ENCODE results near the gene SATB2.

Gene SATB2

GRCh38 chr2:199452260-199452990, 5.3 kb downstream of the SATB2 start:
- Histone ChIP-seq H3K9me3 (ENCODE audit: control insufficient read depth, insufficient read depth, low read depth, low read length) (no peaks in the 10 kb centered on the region), H3K36me3 (ENCODE audit: control insufficient read depth in 2 of 2, insufficient read depth in 1 of 2, low read length in 2 of 2) (no peaks in the 10 kb centered on the region; a peak in 1 of 3 replicates), H3K27ac (ENCODE audit: extremely low read depth, low read depth, low read length) (peak overlapping the region; percentile 62; the same call in 1 of the 2 replicates), H3K4me3 (ENCODE audit: low read depth, low read length) (peak overlapping the region; percentile 8; the same call in 1 of the 2 replicates), H3K4me1 (ENCODE audit: control insufficient read depth, insufficient read depth, low read length) (peaks cover 17% of the 10 kb centered on the region)
- POLR2A ChIA-PET: interaction anchor here (1.2 kb wide), 1 partner anchor 10 kb away, joined by 5 read pairs; no protein-coding TSS in a partner anchor
- CTCF ChIA-PET: interaction anchor here (2.1 kb wide), 1 partner anchor 19 kb away, joined by 5 read pairs; no protein-coding TSS in a partner anchor
- TF ChIP-seq ZNF596 (tag by site-specific recombination; IDR thresholded peaks at IDR 0.05): peak; percentile 92
- TF ChIP-seq ZNF274 (IDR thresholded peaks at IDR 0.05; ENCODE audit: low read length): no peak
- no peak for TF ChIP-seq ZNF274 (tag by site-specific recombination; IDR thresholded peaks at IDR 0.05; ENCODE audit: borderline replicate concordance)
- peak; percentile 61 for TF ChIP-seq ZEB2 (tag by site-specific recombination; IDR thresholded peaks at IDR 0.05)
- peak; percentile 41 for TF ChIP-seq ZBTB44 (tag by site-specific recombination; IDR thresholded peaks at IDR 0.05)
- TF ChIP-seq ZNF350 (tag by site-specific recombination; IDR thresholded peaks at IDR 0.05): no peak
- TF ChIP-seq ZSCAN18 (tag by site-specific recombination; IDR thresholded peaks at IDR 0.05): no peak
- TF ChIP-seq ZNF341 (tag by site-specific recombination; IDR thresholded peaks at IDR 0.05; ENCODE audit: low read depth): no peak
- 0 out of 2 replicates have a peak, but pooled peaks have one; percentile 35 for TF ChIP-seq ZSCAN30 (tag by site-specific recombination; IDR thresholded peaks at IDR 0.05)
- TF ChIP-seq ZNF221 (tag by site-specific recombination; IDR thresholded peaks at IDR 0.05; ENCODE audit: borderline replicate concordance): no peak
- peak; percentile 13 for TF ChIP-seq OVOL3 (tag by site-specific recombination; IDR thresholded peaks at IDR 0.05)
- TF ChIP-seq ZBTB1 (tag by site-specific recombination; IDR thresholded peaks at IDR 0.05): no peak
- TF ChIP-seq SCRT1 (tag by site-specific recombination; IDR thresholded peaks at IDR 0.05; ENCODE audit: borderline replicate concordance): no peak
- no peak for TF ChIP-seq ZNF121 (tag by site-specific recombination; IDR thresholded peaks at IDR 0.05)
- TF ChIP-seq ZNF112 (tag by site-specific recombination; IDR thresholded peaks at IDR 0.05): no peak
- no peak for TF ChIP-seq ZNF426 (tag by site-specific recombination; IDR thresholded peaks at IDR 0.05)
- peak; percentile 95 for TF ChIP-seq FEZF1 (tag by site-specific recombination; IDR thresholded peaks at IDR 0.05)
- TF ChIP-seq TRIM28 (IDR thresholded peaks at IDR 0.05; ENCODE audit: borderline replicate concordance, low read length): peak; percentile 33; the same call in 1 of the 2 replicates
- TF ChIP-seq ZNF549 (tag by site-specific recombination; IDR thresholded peaks at IDR 0.05): no peak
- no peak for TF ChIP-seq ZNF433 (tag by site-specific recombination; IDR thresholded peaks at IDR 0.05; ENCODE audit: low read depth)
- TF ChIP-seq ZBTB48 (tag by site-specific recombination; IDR thresholded peaks at IDR 0.05): no peak
- no peak for TF ChIP-seq ZNF530 (tag by site-specific recombination; IDR thresholded peaks at IDR 0.05; ENCODE audit: low read depth)
- TF ChIP-seq ZNF707 (tag by site-specific recombination; IDR thresholded peaks at IDR 0.05): no peak
- TF ChIP-seq, protein P1, sequence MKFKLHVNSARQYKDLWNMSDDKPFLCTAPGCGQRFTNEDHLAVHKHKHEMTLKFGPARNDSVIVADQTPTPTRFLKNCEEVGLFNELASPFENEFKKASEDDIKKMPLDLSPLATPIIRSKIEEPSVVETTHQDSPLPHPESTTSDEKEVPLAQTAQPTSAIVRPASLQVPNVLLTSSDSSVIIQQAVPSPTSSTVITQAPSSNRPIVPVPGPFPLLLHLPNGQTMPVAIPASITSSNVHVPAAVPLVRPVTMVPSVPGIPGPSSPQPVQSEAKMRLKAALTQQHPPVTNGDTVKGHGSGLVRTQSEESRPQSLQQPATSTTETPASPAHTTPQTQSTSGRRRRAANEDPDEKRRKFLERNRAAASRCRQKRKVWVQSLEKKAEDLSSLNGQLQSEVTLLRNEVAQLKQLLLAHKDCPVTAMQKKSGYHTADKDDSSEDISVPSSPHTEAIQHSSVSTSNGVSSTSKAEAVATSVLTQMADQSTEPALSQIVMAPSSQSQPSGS (tag by site-specific recombination; IDR thresholded peaks at IDR 0.05; ENCODE audit: low read depth): no peak
- TF ChIP-seq ZNF324 (tag by site-specific recombination; IDR thresholded peaks at IDR 0.05): peak; percentile 33; the same call in 1 of the 2 replicates
- TF ChIP-seq, protein P2, sequence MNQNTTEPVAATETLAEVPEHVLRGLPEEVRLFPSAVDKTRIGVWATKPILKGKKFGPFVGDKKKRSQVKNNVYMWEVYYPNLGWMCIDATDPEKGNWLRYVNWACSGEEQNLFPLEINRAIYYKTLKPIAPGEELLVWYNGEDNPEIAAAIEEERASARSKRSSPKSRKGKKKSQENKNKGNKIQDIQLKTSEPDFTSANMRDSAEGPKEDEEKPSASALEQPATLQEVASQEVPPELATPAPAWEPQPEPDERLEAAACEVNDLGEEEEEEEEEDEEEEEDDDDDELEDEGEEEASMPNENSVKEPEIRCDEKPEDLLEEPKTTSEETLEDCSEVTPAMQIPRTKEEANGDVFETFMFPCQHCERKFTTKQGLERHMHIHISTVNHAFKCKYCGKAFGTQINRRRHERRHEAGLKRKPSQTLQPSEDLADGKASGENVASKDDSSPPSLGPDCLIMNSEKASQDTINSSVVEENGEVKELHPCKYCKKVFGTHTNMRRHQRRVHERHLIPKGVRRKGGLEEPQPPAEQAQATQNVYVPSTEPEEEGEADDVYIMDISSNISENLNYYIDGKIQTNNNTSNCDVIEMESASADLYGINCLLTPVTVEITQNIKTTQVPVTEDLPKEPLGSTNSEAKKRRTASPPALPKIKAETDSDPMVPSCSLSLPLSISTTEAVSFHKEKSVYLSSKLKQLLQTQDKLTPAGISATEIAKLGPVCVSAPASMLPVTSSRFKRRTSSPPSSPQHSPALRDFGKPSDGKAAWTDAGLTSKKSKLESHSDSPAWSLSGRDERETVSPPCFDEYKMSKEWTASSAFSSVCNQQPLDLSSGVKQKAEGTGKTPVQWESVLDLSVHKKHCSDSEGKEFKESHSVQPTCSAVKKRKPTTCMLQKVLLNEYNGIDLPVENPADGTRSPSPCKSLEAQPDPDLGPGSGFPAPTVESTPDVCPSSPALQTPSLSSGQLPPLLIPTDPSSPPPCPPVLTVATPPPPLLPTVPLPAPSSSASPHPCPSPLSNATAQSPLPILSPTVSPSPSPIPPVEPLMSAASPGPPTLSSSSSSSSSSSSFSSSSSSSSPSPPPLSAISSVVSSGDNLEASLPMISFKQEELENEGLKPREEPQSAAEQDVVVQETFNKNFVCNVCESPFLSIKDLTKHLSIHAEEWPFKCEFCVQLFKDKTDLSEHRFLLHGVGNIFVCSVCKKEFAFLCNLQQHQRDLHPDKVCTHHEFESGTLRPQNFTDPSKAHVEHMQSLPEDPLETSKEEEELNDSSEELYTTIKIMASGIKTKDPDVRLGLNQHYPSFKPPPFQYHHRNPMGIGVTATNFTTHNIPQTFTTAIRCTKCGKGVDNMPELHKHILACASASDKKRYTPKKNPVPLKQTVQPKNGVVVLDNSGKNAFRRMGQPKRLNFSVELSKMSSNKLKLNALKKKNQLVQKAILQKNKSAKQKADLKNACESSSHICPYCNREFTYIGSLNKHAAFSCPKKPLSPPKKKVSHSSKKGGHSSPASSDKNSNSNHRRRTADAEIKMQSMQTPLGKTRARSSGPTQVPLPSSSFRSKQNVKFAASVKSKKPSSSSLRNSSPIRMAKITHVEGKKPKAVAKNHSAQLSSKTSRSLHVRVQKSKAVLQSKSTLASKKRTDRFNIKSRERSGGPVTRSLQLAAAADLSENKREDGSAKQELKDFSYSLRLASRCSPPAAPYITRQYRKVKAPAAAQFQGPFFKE (tag by site-specific recombination; IDR thresholded peaks at IDR 0.05; ENCODE audit: borderline replicate concordance): no peak
- TF ChIP-seq GLI4 (tag by site-specific recombination; IDR thresholded peaks at IDR 0.05): no peak
- peak; percentile 8; the same call in 1 of the 2 replicates for TF ChIP-seq ZNF10 (tag by site-specific recombination; IDR thresholded peaks at IDR 0.05)

Measured in HEK293 (cell line).